Ishikawa (cell line): ENCODE data around the gene GTPBP2.

Experiments
- CEBPB ChIP-seq: IDR thresholded peaks from 2 replicates; pipeline ENCODE4 v1.6.1; 2012
- CREB1 ChIP-seq: IDR thresholded peaks from 2 replicates; pipeline ENCODE4 v1.6.1; 2012; ENCODE audit warnings: low read depth
- EGR1 ChIP-seq: IDR thresholded peaks from 2 replicates; pipeline ENCODE4 v1.6.1; 2012
- EP300 ChIP-seq: IDR thresholded peaks from 2 replicates; pipeline ENCODE4 v1.6.1; 2012; ENCODE audit warnings: borderline replicate concordance
- FOXM1 ChIP-seq: IDR thresholded peaks from 2 replicates; pipeline ENCODE4 v1.6.1; 2012; ENCODE audit warnings: low read depth, borderline replicate concordance
- MAX ChIP-seq: IDR thresholded peaks from 2 replicates; pipeline ENCODE4 v1.6.1; 2012
- RAD21 ChIP-seq: IDR thresholded peaks from 2 replicates; pipeline ENCODE4 v1.6.1; 2012; ENCODE audit warnings: low read depth
- REST ChIP-seq: IDR thresholded peaks from 2 replicates; pipeline ENCODE4 v1.6.1; 2012; ENCODE audit warnings: low read depth, mild to moderate bottlenecking
- USF1 ChIP-seq: IDR thresholded peaks from 2 replicates; pipeline ENCODE4 v1.6.1; 2012
- YY1 ChIP-seq: IDR thresholded peaks from 2 replicates; pipeline ENCODE4 v1.6.1; 2012; ENCODE audit warnings: low read depth

GRCh38 chr6:43669050-43669921 lies 40.2 kb upstream of the GTPBP2 start:
- TF ChIP-seq EP300: no peak
- TF ChIP-seq RAD21: no peak
- no peak for TF ChIP-seq CREB1
- no peak for TF ChIP-seq MAX
- no peak for TF ChIP-seq CEBPB
- TF ChIP-seq USF1: no peak
- no peak for TF ChIP-seq YY1
- TF ChIP-seq EGR1: peak; percentile 45; the same call in 1 of the 2 replicates
- peak; percentile 66 for TF ChIP-seq REST
- TF ChIP-seq FOXM1: no peak
